Caco-2 (cell line): ENCODE data around the gene SNPH. TPM values are rescaled to one million over a fixed set of nuclear protein-coding genes. Genes with fewer than 3 reads are reported as not detected.

Experiments used
- BruUV-seq: library from RNA; stranded (reverse); fragments of 400-500 nt; replicated peaks from 2 replicates; lab custom pipeline; 2021; lab: Mats Ljungman, UMichigan
- CTCF ChIA-PET: fragments of 300-600 bp; sonication (Branson Sonifier 250); formaldehyde crosslinking; loops from one replicate; lab custom pipeline; 2022; ENCODE audit warnings: antibody characterized with exemption; lab: Charles Lee
- POLR2A ChIA-PET: fragments of 300-600 bp; sonication (Branson Sonifier 250); formaldehyde crosslinking; loops from one replicate; lab custom pipeline; 2022; ENCODE audit warnings: antibody characterized with exemption; lab: Charles Lee
- DNase-seq, 2 experiments: peaks; one replicate each; pipeline versions ENCODE4 v3.0.0 to v3.0.0-alpha.2; 2020 to 2022
- H3K27me3 ChIP-seq: replicated peaks from 2 replicates; pipeline ENCODE4 v1.6.0; 2011; ENCODE audit warnings: low read length; ENCODE audit not compliant: control insufficient read depth, insufficient read depth
- H3K36me3 ChIP-seq: 2 replicates; pipeline ENCODE4 v1.5.1; 2011; ENCODE audit warnings: low read length; ENCODE audit not compliant: control insufficient read depth, insufficient read depth
- H3K4me1 ChIP-seq: fragments of 250-450 bp; sonication (Bioruptor Pico); 2 replicates; pipeline ENCODE4 v1.5.1; 2020; ENCODE audit warnings: mild to moderate bottlenecking
- H3K4me3 ChIP-seq: 2 replicates; pipeline ENCODE4 v1.5.1; 2011; ENCODE audit warnings: low read depth, mild to moderate bottlenecking, control low read depth, low read length
- H3K9me3 ChIP-seq: fragments of 250-450 bp; sonication (Bioruptor Pico); 2 replicates; pipeline ENCODE4 v1.5.1; 2020; ENCODE audit warnings: mild to moderate bottlenecking, moderate library complexity
- H3K27ac Mint-ChIP-seq: one replicate; pipeline ENCODE4 v1.8.0; 2022; ENCODE audit warnings: mixed read lengths; ENCODE audit not compliant: unreplicated experiment
- H3K27me3 Mint-ChIP-seq: one replicate; pipeline ENCODE4 v1.8.0; 2022; ENCODE audit warnings: mixed read lengths; ENCODE audit not compliant: insufficient read depth, unreplicated experiment
- H3K36me3 Mint-ChIP-seq: one replicate; pipeline ENCODE4 v1.8.0; 2022; ENCODE audit warnings: mild to moderate bottlenecking, mixed read lengths; ENCODE audit not compliant: insufficient read depth, unreplicated experiment
- H3K4me1 Mint-ChIP-seq: one replicate; pipeline ENCODE4 v1.8.0; 2022; ENCODE audit warnings: low read depth, mixed read lengths; ENCODE audit not compliant: unreplicated experiment
- H3K4me3 Mint-ChIP-seq: one replicate; pipeline ENCODE4 v1.8.0; 2022; ENCODE audit warnings: mild to moderate bottlenecking, moderate library complexity, mixed read lengths; ENCODE audit not compliant: unreplicated experiment
- H3K9me3 Mint-ChIP-seq: one replicate; pipeline ENCODE4 v1.8.0; 2022; ENCODE audit warnings: mixed read lengths; ENCODE audit not compliant: unreplicated experiment
- intact Hi-C: fragments of 100-400 bp; cut with micrococcal nuclease; formaldehyde crosslinking; loops from one replicate; pipeline ENCODE4 v1.10.0; 2022; ENCODE audit not compliant: unreplicated experiment
- total RNA-seq: library from RNA; stranded (reverse); gene quantifications from 2 replicates; pipeline ENCODE4 v1.2.3, GENCODE V29; 2022
- TF ChIP-seq, protein P1 (sequence below), 2 experiments: fragments of 200-600 bp in 1 of 2; IDR thresholded peaks; 1 replicate in 1 of 2; 2 replicates in 1 of 2; pipeline versions ENCODE4 v1.5.1 to v1.8.0; 2011 to 2022; ENCODE audit warnings: antibody characterized with exemption in 1 of 2, control low read depth in 1 of 2, inconsistent platforms in 1 of 2, low read depth in 1 of 2, low read length in 1 of 2, mild to moderate bottlenecking in 1 of 2, moderate library complexity in 1 of 2; ENCODE audit not compliant: insufficient read depth in 1 of 2, severe bottlenecking in 1 of 2, unreplicated experiment in 1 of 2

Gene SNPH
- total RNA-seq, 1 experiment from 2014 or later, result 0.36 TPM

DNA sequence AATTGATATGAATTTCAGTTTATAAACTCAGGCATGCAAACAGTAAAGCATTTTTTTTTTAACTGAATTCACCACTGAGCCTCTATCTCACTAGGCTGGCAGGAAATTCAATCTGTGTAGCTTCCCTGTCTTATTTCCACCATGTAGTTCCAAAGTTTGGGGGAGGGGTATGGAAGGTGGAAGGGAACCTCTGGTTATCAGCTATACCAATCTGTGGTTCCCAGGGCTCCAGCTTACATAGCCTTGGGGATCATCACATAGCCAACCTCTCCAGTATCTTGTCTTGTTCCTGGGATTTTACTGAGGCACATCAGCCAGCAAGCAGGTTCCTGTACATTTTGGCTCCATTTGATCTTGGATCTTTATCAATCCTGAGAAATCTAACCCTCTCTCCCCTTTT is 24.6 kb upstream of the SNPH start:
- Mint-ChIP-seq H3K27ac (no peak overlapping the region), H3K9me3 (no peaks in the 10 kb centered on the region), H3K4me3 (no peak overlapping the region), H3K36me3 (no peaks in the 10 kb centered on the region), H3K4me1 (no peaks in the 10 kb centered on the region), H3K27me3 (peaks cover 20% of the 10 kb centered on the region)
- Histone ChIP-seq H3K4me3 (no peak overlapping the region), H3K27me3 (no peaks in the 10 kb centered on the region), H3K9me3 (no peaks in the 10 kb centered on the region), H3K36me3 (no peaks in the 10 kb centered on the region), H3K4me1 (no peaks in the 10 kb centered on the region)
- TF ChIP-seq, protein P1, sequence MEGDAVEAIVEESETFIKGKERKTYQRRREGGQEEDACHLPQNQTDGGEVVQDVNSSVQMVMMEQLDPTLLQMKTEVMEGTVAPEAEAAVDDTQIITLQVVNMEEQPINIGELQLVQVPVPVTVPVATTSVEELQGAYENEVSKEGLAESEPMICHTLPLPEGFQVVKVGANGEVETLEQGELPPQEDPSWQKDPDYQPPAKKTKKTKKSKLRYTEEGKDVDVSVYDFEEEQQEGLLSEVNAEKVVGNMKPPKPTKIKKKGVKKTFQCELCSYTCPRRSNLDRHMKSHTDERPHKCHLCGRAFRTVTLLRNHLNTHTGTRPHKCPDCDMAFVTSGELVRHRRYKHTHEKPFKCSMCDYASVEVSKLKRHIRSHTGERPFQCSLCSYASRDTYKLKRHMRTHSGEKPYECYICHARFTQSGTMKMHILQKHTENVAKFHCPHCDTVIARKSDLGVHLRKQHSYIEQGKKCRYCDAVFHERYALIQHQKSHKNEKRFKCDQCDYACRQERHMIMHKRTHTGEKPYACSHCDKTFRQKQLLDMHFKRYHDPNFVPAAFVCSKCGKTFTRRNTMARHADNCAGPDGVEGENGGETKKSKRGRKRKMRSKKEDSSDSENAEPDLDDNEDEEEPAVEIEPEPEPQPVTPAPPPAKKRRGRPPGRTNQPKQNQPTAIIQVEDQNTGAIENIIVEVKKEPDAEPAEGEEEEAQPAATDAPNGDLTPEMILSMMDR (IDR thresholded peaks at IDR 0.05; ENCODE audit: insufficient read depth in 1 of 2, low read depth in 1 of 2, low read length in 1 of 2, severe bottlenecking in 1 of 2, unreplicated experiment in 1 of 2), result no peak
- no peak for DNase-seq
- CTCF ChIA-PET, result interaction anchor here (0.6 kb wide), 1 partner anchor 152 kb away, joined by 3 read pairs; no protein-coding TSS in a partner anchor
- no TSS peak for BruUV-seq
- POLR2A ChIA-PET, result no interaction called here
- intact Hi-C loops, result no loop called here

DNA sequence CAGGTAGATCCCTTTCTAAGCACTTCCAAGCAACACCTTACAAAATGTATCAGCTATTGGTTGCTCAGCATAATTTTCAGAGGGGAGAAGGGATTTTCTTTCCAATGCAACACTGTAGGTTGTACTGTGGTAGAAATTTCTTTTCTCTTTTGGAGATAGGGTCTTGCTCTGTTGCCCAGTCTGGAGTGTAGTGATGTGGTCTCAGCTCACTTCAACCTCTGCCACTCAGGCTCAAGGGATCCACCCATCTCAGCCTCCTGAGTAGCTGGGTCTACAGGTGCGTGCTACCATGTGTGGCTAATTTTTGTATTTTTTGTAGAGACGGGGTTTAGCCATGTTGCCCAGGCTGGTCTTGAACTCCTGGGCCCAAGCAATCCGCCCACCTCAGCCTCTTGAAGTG is 24.0 kb upstream of the SNPH start:
- no peak for DNase-seq
- no peak overlapping the region for H3K27ac Mint-ChIP-seq
- POLR2A ChIA-PET, result no interaction called here
- Histone ChIP-seq H3K36me3 (no peaks in the 10 kb centered on the region), H3K4me1 (no peaks in the 10 kb centered on the region), H3K27me3 (no peaks in the 10 kb centered on the region), H3K9me3 (no peaks in the 10 kb centered on the region), H3K4me3 (no peak overlapping the region)
- CTCF ChIA-PET, result no interaction called here
- H3K36me3 Mint-ChIP-seq, result no peaks in the 10 kb centered on the region
- H3K27me3 Mint-ChIP-seq, result peaks cover 20% of the 10 kb centered on the region
- H3K4me3 Mint-ChIP-seq, result no peak overlapping the region
- intact Hi-C loops, result no loop called here
- no TSS peak for BruUV-seq
- H3K9me3 Mint-ChIP-seq, result no peaks in the 10 kb centered on the region
- TF ChIP-seq, protein P1 (IDR thresholded peaks at IDR 0.05; ENCODE audit: insufficient read depth in 1 of 2, low read depth in 1 of 2, low read length in 1 of 2, severe bottlenecking in 1 of 2, unreplicated experiment in 1 of 2), result no peak
- H3K4me1 Mint-ChIP-seq, result no peaks in the 10 kb centered on the region

DNA sequence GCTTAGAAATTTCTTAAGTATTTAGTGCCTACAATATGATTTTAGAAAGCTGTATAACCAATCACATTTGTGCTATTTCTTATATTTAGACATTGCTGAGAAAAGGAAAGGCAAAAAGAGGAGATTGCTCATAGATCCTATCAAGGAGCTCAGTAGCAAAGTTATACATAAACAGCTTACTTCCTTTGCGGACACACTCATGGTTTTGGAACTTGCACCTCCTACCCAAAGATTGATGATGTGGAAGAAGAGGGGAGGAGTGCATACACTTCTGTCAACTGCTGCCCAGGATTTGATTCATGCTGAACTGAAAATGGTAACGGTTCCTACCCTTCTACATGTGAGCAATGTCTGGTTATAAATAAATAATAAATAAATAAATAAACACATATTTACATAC is 23.6 kb upstream of the SNPH start:
- H3K36me3 ChIP-seq, result no peaks in the 10 kb centered on the region
- ChIA-PET CTCF (no interaction called here), POLR2A (no interaction called here)
- no peak overlapping the region for H3K4me3 ChIP-seq
- TF ChIP-seq, protein P1 (IDR thresholded peaks at IDR 0.05; ENCODE audit: insufficient read depth in 1 of 2, low read depth in 1 of 2, low read length in 1 of 2, severe bottlenecking in 1 of 2, unreplicated experiment in 1 of 2), result no peak
- Mint-ChIP-seq H3K27ac (no peak overlapping the region), H3K36me3 (no peaks in the 10 kb centered on the region), H3K9me3 (no peaks in the 10 kb centered on the region), H3K4me1 (no peaks in the 10 kb centered on the region), H3K4me3 (no peak overlapping the region), H3K27me3 (peaks cover 18% of the 10 kb centered on the region)
- H3K27me3 ChIP-seq, result no peaks in the 10 kb centered on the region
- DNase-seq, result no peak
- no TSS peak for BruUV-seq
- no peaks in the 10 kb centered on the region for H3K9me3 ChIP-seq
- intact Hi-C loops, result no loop called here
- H3K4me1 ChIP-seq, result no peaks in the 10 kb centered on the region
